Caco-2 (cell line): ENCODE data around the gene GOLGA2. TPM values are rescaled to one million over a fixed set of nuclear protein-coding genes. Genes with fewer than 3 reads are reported as not detected.

Source experiments
- BruUV-seq: library from RNA; stranded (reverse); fragments of 400-500 nt; replicated peaks from 2 replicates; lab custom pipeline; 2021; lab: Mats Ljungman, UMichigan
- CTCF ChIA-PET: fragments of 300-600 bp; sonication (Branson Sonifier 250); formaldehyde crosslinking; loops from one replicate; lab custom pipeline; 2022; ENCODE audit warnings: antibody characterized with exemption; lab: Charles Lee
- POLR2A ChIA-PET: fragments of 300-600 bp; sonication (Branson Sonifier 250); formaldehyde crosslinking; loops from one replicate; lab custom pipeline; 2022; ENCODE audit warnings: antibody characterized with exemption; lab: Charles Lee
- DNase-seq, 2 experiments: peaks; one replicate each; pipeline versions ENCODE4 v3.0.0 to v3.0.0-alpha.2; 2020 to 2022
- H3K27me3 ChIP-seq: replicated peaks from 2 replicates; pipeline ENCODE4 v1.6.0; 2011; ENCODE audit warnings: low read length; ENCODE audit not compliant: control insufficient read depth, insufficient read depth
- H3K36me3 ChIP-seq: 2 replicates; pipeline ENCODE4 v1.5.1; 2011; ENCODE audit warnings: low read length; ENCODE audit not compliant: control insufficient read depth, insufficient read depth
- H3K4me1 ChIP-seq: fragments of 250-450 bp; sonication (Bioruptor Pico); 2 replicates; pipeline ENCODE4 v1.5.1; 2020; ENCODE audit warnings: mild to moderate bottlenecking
- H3K4me3 ChIP-seq: 2 replicates; pipeline ENCODE4 v1.5.1; 2011; ENCODE audit warnings: low read depth, mild to moderate bottlenecking, control low read depth, low read length
- H3K9me3 ChIP-seq: fragments of 250-450 bp; sonication (Bioruptor Pico); 2 replicates; pipeline ENCODE4 v1.5.1; 2020; ENCODE audit warnings: mild to moderate bottlenecking, moderate library complexity
- H3K27ac Mint-ChIP-seq: one replicate; pipeline ENCODE4 v1.8.0; 2022; ENCODE audit warnings: mixed read lengths; ENCODE audit not compliant: unreplicated experiment
- H3K27me3 Mint-ChIP-seq: one replicate; pipeline ENCODE4 v1.8.0; 2022; ENCODE audit warnings: mixed read lengths; ENCODE audit not compliant: insufficient read depth, unreplicated experiment
- H3K36me3 Mint-ChIP-seq: one replicate; pipeline ENCODE4 v1.8.0; 2022; ENCODE audit warnings: mild to moderate bottlenecking, mixed read lengths; ENCODE audit not compliant: insufficient read depth, unreplicated experiment
- H3K4me1 Mint-ChIP-seq: one replicate; pipeline ENCODE4 v1.8.0; 2022; ENCODE audit warnings: low read depth, mixed read lengths; ENCODE audit not compliant: unreplicated experiment
- H3K4me3 Mint-ChIP-seq: one replicate; pipeline ENCODE4 v1.8.0; 2022; ENCODE audit warnings: mild to moderate bottlenecking, moderate library complexity, mixed read lengths; ENCODE audit not compliant: unreplicated experiment
- H3K9me3 Mint-ChIP-seq: one replicate; pipeline ENCODE4 v1.8.0; 2022; ENCODE audit warnings: mixed read lengths; ENCODE audit not compliant: unreplicated experiment
- intact Hi-C: fragments of 100-400 bp; cut with micrococcal nuclease; formaldehyde crosslinking; loops from one replicate; pipeline ENCODE4 v1.10.0; 2022; ENCODE audit not compliant: unreplicated experiment
- total RNA-seq: library from RNA; stranded (reverse); gene quantifications from 2 replicates; pipeline ENCODE4 v1.2.3, GENCODE V29; 2022
- TF ChIP-seq, protein P1 (sequence below), 2 experiments: fragments of 200-600 bp in 1 of 2; IDR thresholded peaks; 1 replicate in 1 of 2; 2 replicates in 1 of 2; pipeline versions ENCODE4 v1.5.1 to v1.8.0; 2011 to 2022; ENCODE audit warnings: antibody characterized with exemption in 1 of 2, control low read depth in 1 of 2, inconsistent platforms in 1 of 2, low read depth in 1 of 2, low read length in 1 of 2, mild to moderate bottlenecking in 1 of 2, moderate library complexity in 1 of 2; ENCODE audit not compliant: insufficient read depth in 1 of 2, severe bottlenecking in 1 of 2, unreplicated experiment in 1 of 2

The GOLGA2 gene
- total RNA-seq, 1 experiment from 2014 or later, result 97.7 TPM

DNA sequence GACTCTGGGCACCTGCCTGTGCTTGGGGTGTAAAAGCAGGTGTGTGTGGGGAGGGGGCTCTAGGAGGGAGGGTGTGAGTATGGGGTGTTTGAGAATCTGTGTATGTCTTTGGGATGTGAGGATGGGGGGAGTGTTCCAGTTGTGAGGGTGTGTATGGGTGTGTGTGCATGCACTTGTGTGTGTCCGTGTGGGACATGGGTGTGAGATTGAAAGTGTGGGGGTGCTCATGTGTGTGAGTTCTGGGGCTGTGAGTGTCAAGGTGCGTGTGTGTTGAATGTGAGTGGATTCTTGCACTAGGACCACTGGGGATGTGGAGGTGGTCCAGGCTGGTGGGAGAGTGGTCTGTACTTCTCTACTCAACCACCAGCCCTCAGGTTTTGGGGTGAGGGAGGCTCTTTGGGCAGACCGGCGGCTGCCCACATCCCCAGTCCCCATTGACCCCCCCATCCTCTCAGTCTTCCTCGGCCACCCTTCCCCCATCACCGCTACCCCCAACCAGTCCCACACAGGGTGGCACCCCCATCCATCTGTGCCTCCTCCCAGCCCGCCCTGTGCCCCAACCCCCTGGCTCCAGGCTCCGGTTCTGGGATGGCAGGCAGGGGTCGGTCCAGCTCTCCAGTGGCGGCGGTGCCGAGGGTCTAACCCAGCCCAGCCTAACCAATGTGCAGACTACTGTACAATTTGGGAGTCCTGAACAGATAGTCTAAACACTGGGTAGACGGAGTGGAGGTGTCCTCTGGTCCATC lies 31.5 kb downstream of the GOLGA2 start:
- CTCF ChIA-PET, result no interaction called here
- no peaks in the 10 kb centered on the region for H3K9me3 Mint-ChIP-seq
- Histone ChIP-seq H3K9me3 (no peaks in the 10 kb centered on the region), H3K4me1 (no peaks in the 10 kb centered on the region), H3K27me3 (no peaks in the 10 kb centered on the region), H3K4me3 (no peak overlapping the region), H3K36me3 (no peaks in the 10 kb centered on the region)
- POLR2A ChIA-PET, result no interaction called here
- H3K36me3 Mint-ChIP-seq, result peaks cover 3% of the 10 kb centered on the region
- H3K4me1 Mint-ChIP-seq, result peaks cover 5% of the 10 kb centered on the region
- H3K27me3 Mint-ChIP-seq, result no peaks in the 10 kb centered on the region
- BruUV-seq, result no TSS peak
- TF ChIP-seq, protein P1, sequence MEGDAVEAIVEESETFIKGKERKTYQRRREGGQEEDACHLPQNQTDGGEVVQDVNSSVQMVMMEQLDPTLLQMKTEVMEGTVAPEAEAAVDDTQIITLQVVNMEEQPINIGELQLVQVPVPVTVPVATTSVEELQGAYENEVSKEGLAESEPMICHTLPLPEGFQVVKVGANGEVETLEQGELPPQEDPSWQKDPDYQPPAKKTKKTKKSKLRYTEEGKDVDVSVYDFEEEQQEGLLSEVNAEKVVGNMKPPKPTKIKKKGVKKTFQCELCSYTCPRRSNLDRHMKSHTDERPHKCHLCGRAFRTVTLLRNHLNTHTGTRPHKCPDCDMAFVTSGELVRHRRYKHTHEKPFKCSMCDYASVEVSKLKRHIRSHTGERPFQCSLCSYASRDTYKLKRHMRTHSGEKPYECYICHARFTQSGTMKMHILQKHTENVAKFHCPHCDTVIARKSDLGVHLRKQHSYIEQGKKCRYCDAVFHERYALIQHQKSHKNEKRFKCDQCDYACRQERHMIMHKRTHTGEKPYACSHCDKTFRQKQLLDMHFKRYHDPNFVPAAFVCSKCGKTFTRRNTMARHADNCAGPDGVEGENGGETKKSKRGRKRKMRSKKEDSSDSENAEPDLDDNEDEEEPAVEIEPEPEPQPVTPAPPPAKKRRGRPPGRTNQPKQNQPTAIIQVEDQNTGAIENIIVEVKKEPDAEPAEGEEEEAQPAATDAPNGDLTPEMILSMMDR (IDR thresholded peaks at IDR 0.05; ENCODE audit: insufficient read depth in 1 of 2, low read depth in 1 of 2, low read length in 1 of 2, severe bottlenecking in 1 of 2, unreplicated experiment in 1 of 2), result no peak
- intact Hi-C loops, result no loop called here
- no peak for DNase-seq
- no peak overlapping the region for H3K27ac Mint-ChIP-seq
- no peak overlapping the region for H3K4me3 Mint-ChIP-seq

DNA sequence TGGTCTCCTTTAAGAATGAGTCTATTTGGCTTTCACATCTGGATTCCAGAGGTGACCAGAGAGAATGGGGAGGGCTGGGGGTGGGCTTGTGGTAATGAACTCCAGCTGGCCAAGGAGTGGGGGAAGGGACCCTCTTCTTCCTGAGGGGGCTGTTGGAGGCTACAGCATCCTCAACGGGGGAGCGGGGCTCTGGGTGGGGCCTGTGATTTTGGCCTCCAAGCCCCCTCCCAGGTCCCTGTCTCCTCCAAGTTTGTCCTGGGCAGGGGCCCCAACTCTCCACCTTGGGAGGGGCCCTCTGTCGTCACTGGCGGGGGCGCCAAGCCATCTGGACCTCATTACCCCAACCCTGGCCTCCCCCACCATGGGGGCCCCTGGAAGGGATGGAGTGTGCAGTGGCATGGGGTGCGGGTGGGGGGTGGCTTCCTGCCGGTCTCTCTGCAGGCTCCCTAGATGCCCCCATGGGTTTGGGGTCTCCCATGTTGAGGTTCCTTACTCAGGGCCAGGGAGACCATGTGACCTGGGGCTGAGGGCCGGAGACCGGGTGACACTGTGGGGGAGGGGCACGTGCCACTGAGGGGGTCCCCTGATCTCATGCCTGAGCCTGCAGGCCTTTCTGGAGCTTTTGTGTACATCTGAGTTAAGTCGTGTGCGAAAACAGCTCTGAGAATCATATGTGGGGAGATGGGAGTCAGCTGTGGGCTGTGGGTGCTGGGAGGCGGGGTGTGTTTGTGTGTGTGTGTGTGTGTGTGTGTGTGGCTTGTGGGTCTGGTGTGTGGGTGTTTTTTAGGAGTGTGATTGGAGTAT lies 32.4 kb downstream of the GOLGA2 start:
- Mint-ChIP-seq H3K9me3 (no peaks in the 10 kb centered on the region), H3K36me3 (no peaks in the 10 kb centered on the region), H3K4me3 (no peak overlapping the region), H3K4me1 (peaks cover 5% of the 10 kb centered on the region), H3K27me3 (no peaks in the 10 kb centered on the region), H3K27ac (no peak overlapping the region)
- Histone ChIP-seq H3K4me1 (no peaks in the 10 kb centered on the region), H3K4me3 (no peak overlapping the region), H3K36me3 (no peaks in the 10 kb centered on the region), H3K27me3 (no peaks in the 10 kb centered on the region), H3K9me3 (no peaks in the 10 kb centered on the region)
- POLR2A ChIA-PET, result no interaction called here
- TF ChIP-seq, protein P1 (IDR thresholded peaks at IDR 0.05; ENCODE audit: insufficient read depth in 1 of 2, low read depth in 1 of 2, low read length in 1 of 2, severe bottlenecking in 1 of 2, unreplicated experiment in 1 of 2), result no peak
- intact Hi-C loops, result no loop called here
- CTCF ChIA-PET, result no interaction called here
- no TSS peak for BruUV-seq
- no peak for DNase-seq

DNA sequence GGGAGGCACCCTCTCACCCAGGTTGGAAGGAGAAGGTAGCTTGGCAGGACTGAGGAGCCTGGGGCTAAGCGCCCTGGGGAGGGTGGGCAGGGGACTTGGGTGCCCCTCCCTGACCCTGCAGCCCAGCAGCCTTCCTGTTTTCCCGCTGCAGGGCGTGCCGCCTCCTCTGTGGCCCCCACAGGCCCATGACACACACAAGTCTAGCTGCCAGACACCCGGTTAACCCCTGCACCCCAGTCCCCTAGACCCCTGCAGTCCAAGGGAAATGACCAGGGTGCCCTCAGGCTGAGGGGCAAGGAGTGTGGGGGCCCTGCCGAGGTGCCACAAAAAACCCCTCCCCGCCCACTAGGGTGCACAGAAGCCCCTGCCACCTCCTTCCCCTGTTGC lies 33.0 kb downstream of the GOLGA2 start:
- H3K9me3 ChIP-seq, result no peaks in the 10 kb centered on the region
- H3K4me3 ChIP-seq, result no peak overlapping the region
- no TSS peak for BruUV-seq
- H3K4me1 ChIP-seq, result no peaks in the 10 kb centered on the region
- intact Hi-C loops, result no loop called here
- no peak overlapping the region for H3K27ac Mint-ChIP-seq
- peaks cover 5% of the 10 kb centered on the region for H3K4me1 Mint-ChIP-seq
- ChIA-PET CTCF (no interaction called here), POLR2A (no interaction called here)
- DNase-seq, result no peak
- no peaks in the 10 kb centered on the region for H3K36me3 Mint-ChIP-seq
- no peaks in the 10 kb centered on the region for H3K36me3 ChIP-seq
- H3K9me3 Mint-ChIP-seq, result no peaks in the 10 kb centered on the region
- no peaks in the 10 kb centered on the region for H3K27me3 ChIP-seq
- H3K27me3 Mint-ChIP-seq, result no peaks in the 10 kb centered on the region
- H3K4me3 Mint-ChIP-seq, result no peak overlapping the region
- TF ChIP-seq, protein P1 (IDR thresholded peaks at IDR 0.05; ENCODE audit: insufficient read depth in 1 of 2, low read depth in 1 of 2, low read length in 1 of 2, severe bottlenecking in 1 of 2, unreplicated experiment in 1 of 2), result no peak
